CD8-positive, alpha-beta memory T cell (primary cell): ENCODE data around the gene PCDHGB2. TPM values are rescaled to one million over a fixed set of nuclear protein-coding genes. Genes with fewer than 3 reads are reported as not detected.

Experiments
- polyA plus RNA-seq: library from polyadenylated mRNA; unstranded; fragments of 300-500 nt; fragmentation: Illumina TruSeq; gene quantifications from one replicate; pipeline ENCODE4 v1.2.3, GENCODE V29; 2021
- total RNA-seq, 2 experiments: library from RNA; stranded (reverse); gene quantifications; one replicate each; pipeline ENCODE4 v1.2.3, GENCODE V29; 2021

Gene PCDHGB2
- total and polyA plus RNA-seq, 3 experiments from 2014 or later = 0.09 to 0.40 (median 0.33) TPM

Other genes with a start within 250 kb of the PCDHGB2 start
Only the 30 nearest of the 36 such genes appear.
- gene PCDHB9, start 172.8 kb upstream of the PCDHGB2 start, total RNA-seq = not detected
- not detected for gene PCDHB9, start 172.8 kb upstream of the PCDHGB2 start, polyA plus RNA-seq
- gene PCDHB10, start 167.6 kb upstream of the PCDHGB2 start, total RNA-seq = not detected
- gene PCDHB10, start 167.6 kb upstream of the PCDHGB2 start, polyA plus RNA-seq = not detected
- not detected for gene PCDHB11, start 160.4 kb upstream of the PCDHGB2 start, total RNA-seq
- not detected for gene PCDHB11, start 160.4 kb upstream of the PCDHGB2 start, polyA plus RNA-seq
- not detected for gene PCDHB12, start 151.3 kb upstream of the PCDHGB2 start, total RNA-seq
- gene PCDHB12, start 151.3 kb upstream of the PCDHGB2 start, polyA plus RNA-seq = not detected
- gene PCDHB13, start 146.1 kb upstream of the PCDHGB2 start, total RNA-seq = under 1 TPM in 1 of 2 experiments, not detected in 1; 0.04 TPM
- gene PCDHB13, start 146.1 kb upstream of the PCDHGB2 start, polyA plus RNA-seq = not detected
- under 1 TPM in 1 of 2 experiments, not detected in 1; 0.09 TPM for gene PCDHB14, start 136.7 kb upstream of the PCDHGB2 start, total RNA-seq
- not detected for gene PCDHB14, start 136.7 kb upstream of the PCDHGB2 start, polyA plus RNA-seq
- not detected for gene PCDHB15, start 114.6 kb upstream of the PCDHGB2 start, total RNA-seq
- not detected for gene PCDHB15, start 114.6 kb upstream of the PCDHGB2 start, polyA plus RNA-seq
- under 1 TPM; 0.31 to 0.35 TPM for gene SLC25A2, start 55.9 kb upstream of the PCDHGB2 start, total RNA-seq
- not detected for gene SLC25A2, start 55.9 kb upstream of the PCDHGB2 start, polyA plus RNA-seq
- gene TAF7, start 39.2 kb upstream of the PCDHGB2 start, total RNA-seq = 10 to 100 TPM; 70.9 to 72.2 TPM
- gene TAF7, start 39.2 kb upstream of the PCDHGB2 start, polyA plus RNA-seq = 196 TPM
- under 1 TPM; 0.07 to 0.09 TPM for gene PCDHGA1, start 29.5 kb upstream of the PCDHGB2 start, total RNA-seq
- not detected for gene PCDHGA1, start 29.5 kb upstream of the PCDHGB2 start, polyA plus RNA-seq
- under 1 TPM in 1 of 2 experiments, not detected in 1; 0.07 TPM for gene PCDHGA2, start 21.2 kb upstream of the PCDHGB2 start, total RNA-seq
- not detected for gene PCDHGA2, start 21.2 kb upstream of the PCDHGB2 start, polyA plus RNA-seq
- not detected for gene PCDHGA3, start 16.2 kb upstream of the PCDHGB2 start, total RNA-seq
- not detected for gene PCDHGA3, start 16.2 kb upstream of the PCDHGB2 start, polyA plus RNA-seq
- not detected for gene PCDHGB1, start 9.9 kb upstream of the PCDHGB2 start, total RNA-seq
- not detected for gene PCDHGB1, start 9.9 kb upstream of the PCDHGB2 start, polyA plus RNA-seq
- gene PCDHGA4, start 5.0 kb upstream of the PCDHGB2 start, total RNA-seq = under 1 TPM; 0.09 to 0.16 TPM
- gene PCDHGA4, start 5.0 kb upstream of the PCDHGB2 start, polyA plus RNA-seq = not detected
- under 1 TPM; 0.09 to 0.11 TPM for gene PCDHGA5, start 4.2 kb downstream of the PCDHGB2 start, total RNA-seq
- not detected for gene PCDHGA5, start 4.2 kb downstream of the PCDHGB2 start, polyA plus RNA-seq
- gene PCDHGB3, start 10.2 kb downstream of the PCDHGB2 start, total RNA-seq = under 1 TPM; 0.18 to 0.28 TPM
- not detected for gene PCDHGB3, start 10.2 kb downstream of the PCDHGB2 start, polyA plus RNA-seq
- under 1 TPM; 0.15 to 0.22 TPM for gene PCDHGA6, start 13.9 kb downstream of the PCDHGB2 start, total RNA-seq
- 0.06 TPM for gene PCDHGA6, start 13.9 kb downstream of the PCDHGB2 start, polyA plus RNA-seq
- under 1 TPM in 1 of 2 experiments, not detected in 1; 0.09 TPM for gene PCDHGA7, start 22.7 kb downstream of the PCDHGB2 start, total RNA-seq
- not detected for gene PCDHGA7, start 22.7 kb downstream of the PCDHGB2 start, polyA plus RNA-seq
- gene PCDHGB4, start 27.7 kb downstream of the PCDHGB2 start, total RNA-seq = under 1 TPM in 1 of 2 experiments, not detected in 1; 0.13 TPM
- gene PCDHGB4, start 27.7 kb downstream of the PCDHGB2 start, polyA plus RNA-seq = 0.08 TPM
- under 1 TPM in 1 of 2 experiments, not detected in 1; 0.04 TPM for gene PCDHGA8, start 32.6 kb downstream of the PCDHGB2 start, total RNA-seq
- gene PCDHGA8, start 32.6 kb downstream of the PCDHGB2 start, polyA plus RNA-seq = not detected
- under 1 TPM; 0.22 to 0.27 TPM for gene PCDHGB5, start 38.0 kb downstream of the PCDHGB2 start, total RNA-seq
- 0.14 TPM for gene PCDHGB5, start 38.0 kb downstream of the PCDHGB2 start, polyA plus RNA-seq
- gene PCDHGA9, start 42.8 kb downstream of the PCDHGB2 start, total RNA-seq = under 1 TPM in 1 of 2 experiments, not detected in 1; 0.09 TPM
- not detected for gene PCDHGA9, start 42.8 kb downstream of the PCDHGB2 start, polyA plus RNA-seq
- gene PCDHGB6, start 48.0 kb downstream of the PCDHGB2 start, total RNA-seq = under 1 TPM; 0.11 to 0.13 TPM
- gene PCDHGB6, start 48.0 kb downstream of the PCDHGB2 start, polyA plus RNA-seq = 0.25 TPM
- gene PCDHGA10, start 53.0 kb downstream of the PCDHGB2 start, total RNA-seq = under 1 TPM; 0.16 to 0.20 TPM
- gene PCDHGA10, start 53.0 kb downstream of the PCDHGB2 start, polyA plus RNA-seq = 0.07 TPM
- under 1 TPM in 1 of 2 experiments, not detected in 1; 0.11 TPM for gene PCDHGB7, start 57.7 kb downstream of the PCDHGB2 start, total RNA-seq
- not detected for gene PCDHGB7, start 57.7 kb downstream of the PCDHGB2 start, polyA plus RNA-seq
- gene PCDHGA11, start 61.1 kb downstream of the PCDHGB2 start, total RNA-seq = under 1 TPM in 1 of 2 experiments, not detected in 1; 0.13 TPM
- 0.09 TPM for gene PCDHGA11, start 61.1 kb downstream of the PCDHGB2 start, polyA plus RNA-seq
- gene PCDHGA12, start 70.5 kb downstream of the PCDHGB2 start, total RNA-seq = under 1 TPM in 1 of 2 experiments, not detected in 1; 0.09 TPM
- gene PCDHGA12, start 70.5 kb downstream of the PCDHGB2 start, polyA plus RNA-seq = not detected
- gene PCDHGC3, start 116.0 kb downstream of the PCDHGB2 start, total RNA-seq = under 1 TPM; 0.11 to 0.15 TPM
- gene PCDHGC3, start 116.0 kb downstream of the PCDHGB2 start, polyA plus RNA-seq = not detected
- not detected for gene PCDHGC4, start 125.0 kb downstream of the PCDHGB2 start, total RNA-seq
- gene PCDHGC4, start 125.0 kb downstream of the PCDHGB2 start, polyA plus RNA-seq = not detected
- gene PCDHGC5, start 129.1 kb downstream of the PCDHGB2 start, total RNA-seq = not detected
- gene PCDHGC5, start 129.1 kb downstream of the PCDHGB2 start, polyA plus RNA-seq = not detected